ENCODE data around the gene BMPR1A.

DNA sequence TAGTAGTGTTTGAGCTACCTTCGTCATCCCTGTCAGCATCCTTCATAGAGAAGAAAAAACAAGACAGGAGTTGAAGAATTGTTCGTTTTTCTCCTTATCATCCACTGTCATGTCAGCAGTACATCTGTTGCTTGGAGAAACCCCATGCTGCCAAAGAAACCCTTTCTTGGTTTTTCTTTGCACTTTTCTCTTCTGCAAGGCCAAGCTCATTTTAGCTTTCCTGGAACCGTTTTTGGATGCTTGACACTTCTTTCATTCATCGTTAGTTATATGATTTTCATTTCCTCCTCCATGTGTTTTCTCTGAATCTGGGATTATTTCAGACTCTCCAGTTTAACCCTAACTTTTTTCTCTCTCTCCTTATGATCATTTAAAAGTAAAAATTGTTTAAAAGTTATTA, 142.1 kb downstream of the BMPR1A start:
- TF ChIP-seq, protein P1, sequence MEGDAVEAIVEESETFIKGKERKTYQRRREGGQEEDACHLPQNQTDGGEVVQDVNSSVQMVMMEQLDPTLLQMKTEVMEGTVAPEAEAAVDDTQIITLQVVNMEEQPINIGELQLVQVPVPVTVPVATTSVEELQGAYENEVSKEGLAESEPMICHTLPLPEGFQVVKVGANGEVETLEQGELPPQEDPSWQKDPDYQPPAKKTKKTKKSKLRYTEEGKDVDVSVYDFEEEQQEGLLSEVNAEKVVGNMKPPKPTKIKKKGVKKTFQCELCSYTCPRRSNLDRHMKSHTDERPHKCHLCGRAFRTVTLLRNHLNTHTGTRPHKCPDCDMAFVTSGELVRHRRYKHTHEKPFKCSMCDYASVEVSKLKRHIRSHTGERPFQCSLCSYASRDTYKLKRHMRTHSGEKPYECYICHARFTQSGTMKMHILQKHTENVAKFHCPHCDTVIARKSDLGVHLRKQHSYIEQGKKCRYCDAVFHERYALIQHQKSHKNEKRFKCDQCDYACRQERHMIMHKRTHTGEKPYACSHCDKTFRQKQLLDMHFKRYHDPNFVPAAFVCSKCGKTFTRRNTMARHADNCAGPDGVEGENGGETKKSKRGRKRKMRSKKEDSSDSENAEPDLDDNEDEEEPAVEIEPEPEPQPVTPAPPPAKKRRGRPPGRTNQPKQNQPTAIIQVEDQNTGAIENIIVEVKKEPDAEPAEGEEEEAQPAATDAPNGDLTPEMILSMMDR (IDR thresholded peaks at IDR 0.05) = no peak
- no peak for TF ChIP-seq POLR2A (IDR thresholded peaks at IDR 0.05)

Measured in esophagus squamous epithelium (tissue), 4 donors.